HepG2 (cell line): ENCODE data around the gene NAA15. TPM values are rescaled to one million over a fixed set of nuclear protein-coding genes. Genes with fewer than 3 reads are reported as not detected.

Source experiments
- ATAC-seq: fragments of 200-7000 bp; cut with Tn5 transposase; 3 replicates; pipeline ENCODE4 v1.9.1; 2020; ENCODE audit warnings: mild to moderate bottlenecking, moderate library complexity
- BruUV-seq: library from RNA; stranded (reverse); fragments of 400-500 nt; replicated peaks from 2 replicates; lab custom pipeline; 2021; lab: Mats Ljungman, UMichigan
- CTCF ChIA-PET: fragments of 300-600 bp; formaldehyde crosslinking; extraction: SDS; loops from one replicate; lab custom pipeline; 2021; ENCODE audit warnings: low total read pairs, inconsistent platforms, low intra/inter-chr PET ratio; lab: Yijun Ruan, JAX
- POLR2A ChIA-PET: fragments of 350-600 bp; sonication (Branson Sonifier 250); formaldehyde crosslinking; loops from one replicate; lab custom pipeline; 2020; ENCODE audit warnings: antibody characterized with exemption, inconsistent platforms; lab: Yijun Ruan, JAX
- DNase-seq: peaks from one replicate; pipeline ENCODE4 v3.0.0-alpha.2; 2015; ENCODE audit warnings: low spot score
- FAIRE-seq: peaks from 3 replicates; lab custom pipeline; 2011; peaks lifted over from hg19 to GRCh38; lab: Jason Lieb, UNC
- H2AFZ ChIP-seq: one replicate; pipeline ENCODE4 v1.6.1; 2011; ENCODE audit warnings: low read length, inconsistent platforms
- H3K27ac ChIP-seq: fragments of 300-600 bp; 3 replicates; pipeline ENCODE4 v1.8.0; 2011; ENCODE audit warnings: mixed run types, mild to moderate bottlenecking, mixed read lengths, low read length, inconsistent platforms; ENCODE audit not compliant: insufficient read depth; ENCODE audit errors: extremely low read length
- H3K27me3 ChIP-seq, 2 experiments: fragments of 200-600 bp in 1 of 2; 2 replicates in 1 of 2; 3 replicates in 1 of 2; pipeline versions ENCODE4 v1.6.0 to v1.8.0; 2011; ENCODE audit warnings: low read length in 2 of 2, mild to moderate bottlenecking in 2 of 2, moderate library complexity in 2 of 2, inconsistent platforms in 1 of 2; ENCODE audit not compliant: insufficient read depth in 2 of 2, control insufficient read depth in 1 of 2
- H3K36me3 ChIP-seq, 2 experiments: fragments of 200-600 bp in 1 of 2; replicated peaks in 1 of 2; 2 replicates in 1 of 2; 3 replicates in 1 of 2; pipeline versions ENCODE4 v1.5.1 to v1.8.0; 2011; ENCODE audit warnings: low read length in 2 of 2, inconsistent platforms in 1 of 2; ENCODE audit not compliant: insufficient read depth in 2 of 2, control insufficient read depth in 1 of 2
- H3K4me1 ChIP-seq: 2 replicates; pipeline ENCODE4 v1.5.1; 2012; ENCODE audit warnings: low read length, inconsistent platforms; ENCODE audit not compliant: insufficient read depth
- H3K4me2 ChIP-seq: 2 replicates; pipeline ENCODE4 v1.6.0; 2011; ENCODE audit warnings: low read depth, low read length, inconsistent platforms
- H3K4me3 ChIP-seq, 3 experiments: fragments of 200-600 bp in 1 of 3; sonication (generic), shearing (Covaris generic) in 1 of 3; replicated peaks in 1 of 3; 2 replicates each; pipeline ENCODE4 v1.5.1; 2011 to 2016; ENCODE audit warnings: low read length in 3 of 3, inconsistent platforms in 2 of 3, low read depth in 2 of 3, mild to moderate bottlenecking in 2 of 3, control low read depth in 1 of 3, mixed read lengths in 1 of 3; ENCODE audit not compliant: insufficient read depth in 1 of 3
- H3K79me2 ChIP-seq: one replicate; pipeline ENCODE4 v1.6.1; 2011; ENCODE audit warnings: low read length, inconsistent platforms; ENCODE audit not compliant: insufficient read depth
- H3K9ac ChIP-seq: 2 replicates; pipeline ENCODE4 v1.6.0; 2011; ENCODE audit warnings: mild to moderate bottlenecking, low read depth, low read length, inconsistent platforms; ENCODE audit not compliant: insufficient read depth
- H3K9me3 ChIP-seq: 2 replicates; pipeline ENCODE4 v1.5.1; 2012; ENCODE audit warnings: mild to moderate bottlenecking, low read length
- H4K20me1 ChIP-seq: 2 replicates; pipeline ENCODE4 v1.6.0; 2011; ENCODE audit warnings: inconsistent platforms, mild to moderate bottlenecking, low read length, moderate library complexity; ENCODE audit not compliant: insufficient read depth
- BHLHE40 ChIP-seq: IDR thresholded peaks from 2 replicates; pipeline ENCODE4 v1.6.1; 2011; ENCODE audit warnings: low read length, improper control_type of control experiment
- GTF2F1 ChIP-seq: fragments of 150-350 bp; IDR thresholded peaks from 2 replicates; pipeline ENCODE4 v1.6.1; 2014; ENCODE audit warnings: low read length
- NBN ChIP-seq: fragments of 450-650 bp; conservative IDR thresholded peaks from 2 replicates; pipeline ENCODE4 v1.6.1; 2017
- YY1 ChIP-seq: IDR thresholded peaks from 2 replicates; pipeline ENCODE4 v1.6.1; 2011; ENCODE audit warnings: low read length, low read depth, moderate library complexity, mild to moderate bottlenecking; ENCODE audit not compliant: insufficient read depth, insufficient replicate concordance
- ZNF33B ChIP-seq: sonication (generic); formaldehyde crosslinking; IDR thresholded peaks from 2 replicates; pipeline ENCODE4 v1.5.1; 2020; ENCODE audit warnings: mild to moderate bottlenecking, missing genetic modification reagents
- ZNF577 ChIP-seq: sonication (generic); formaldehyde crosslinking; IDR thresholded peaks from 2 replicates; pipeline ENCODE4 v1.4.0; 2020; ENCODE audit warnings: mild to moderate bottlenecking, low read depth, missing genetic modification reagents, borderline replicate concordance
- ZSCAN25 ChIP-seq: sonication (generic); formaldehyde crosslinking; IDR thresholded peaks from 2 replicates; pipeline ENCODE4 v1.8.0; 2022; ENCODE audit warnings: mild to moderate bottlenecking, missing genetic modification reagents
- WGBS: methylation state at CpG from one replicate; pipeline ENCODE4 v1.1.6; 2017; ENCODE audit warnings: low lambda C conversion rate; 5-methylcytosine and 5-hydroxymethylcytosine counted together
- in situ Hi-C: cut with HindIII; loops from 2 replicates; pipeline ENCODE4 v1.10.0; 2017; ENCODE audit warnings: low pct_unique_long_range_greater_than_20kb; ENCODE audit not compliant: extremely low pct_ligation_motif_present
- intact Hi-C: fragments of 100-400 bp; cut with micrococcal nuclease; formaldehyde crosslinking; loops from one replicate; pipeline ENCODE4 v1.10.0; 2022; ENCODE audit not compliant: unreplicated experiment
- polyA plus RNA-seq, 8 experiments: library from polyadenylated mRNA; depleted of rRNA in 3 of 8; stranded (reverse) in 7 of 8; unstranded in 1 of 8; fragments of >200 nt; fragmentation: Illumina TruSeq in 4 of 8; extraction: Trizol in 4 of 8; gene quantifications; 2 replicates each; pipeline versions ENCODE4 v1.2.1 to v1.2.3, GENCODE V29; 2011 to 2016; ENCODE audit warnings: low read depth in 4 of 8, missing spikeins in 1 of 8, mixed read lengths in 1 of 8; ENCODE audit not compliant: insufficient read depth in 1 of 8
- total RNA-seq, 5 experiments: library from RNA; depleted of rRNA; stranded (reverse); fragments of >200 nt; fragmentation: Illumina TruSeq; extraction: Trizol; gene quantifications; 2 replicates each; pipeline ENCODE4 v1.2.3, GENCODE V29; 2016; ENCODE audit warnings: low read depth in 1 of 5

The NAA15 gene
- total and polyA plus RNA-seq, 2 of the 13 experiments (the other 11 are each of a cell fraction or from before 2014, with no cell fraction given): 6.2 to 50.2 TPM

DNA sequence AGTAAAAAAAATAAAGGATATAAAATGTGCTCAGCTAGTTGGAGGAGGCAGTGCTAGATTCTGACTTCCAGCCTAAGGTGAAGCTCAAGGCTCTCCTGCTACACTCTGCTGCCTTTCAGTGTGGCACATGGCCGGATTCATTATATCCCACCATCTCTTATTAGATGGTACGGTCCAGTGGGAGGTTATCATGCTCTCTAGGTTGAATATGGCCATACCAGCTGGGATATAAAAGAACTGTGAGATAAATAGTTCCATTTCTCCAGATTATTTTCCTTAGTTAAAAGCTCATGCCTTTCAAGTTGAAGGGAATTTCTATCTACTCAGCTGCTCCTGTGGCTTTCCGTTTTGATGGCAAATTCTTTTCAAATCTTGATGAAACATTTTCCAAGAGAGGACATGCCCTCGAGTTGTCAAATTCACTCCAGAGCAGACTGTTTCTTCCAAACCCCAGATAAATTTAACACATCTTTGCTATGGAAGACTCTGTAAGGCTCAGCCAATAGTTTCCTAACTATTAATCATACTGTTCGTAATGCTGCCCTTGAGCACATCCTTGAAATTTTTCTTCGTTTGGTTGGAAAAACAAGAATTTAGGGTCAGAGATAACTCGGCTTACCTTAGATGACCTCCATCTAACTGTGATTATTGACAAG, 19.1 kb upstream of the NAA15 start:
- Histone ChIP-seq H3K27ac (no peak overlapping the region), H3K4me1 (no peaks in the 10 kb centered on the region), H3K9me3 (no peaks in the 10 kb centered on the region), H3K36me3 (no peaks in the 10 kb centered on the region), H4K20me1 (no peaks in the 10 kb centered on the region), H3K27me3 (no peaks in the 10 kb centered on the region), H3K9ac (no peak overlapping the region), H2AFZ (no peak overlapping the region), H3K79me2 (no peaks in the 10 kb centered on the region), H3K4me2 (no peak overlapping the region), H3K4me3 (no peak overlapping the region)
- ATAC-seq: no peak
- no peak for DNase-seq
- 46% methylated on average over 7 of the region's 7 CpGs for WGBS
- ChIA-PET CTCF (no interaction called here), POLR2A (interaction anchor here (2.8 kb wide), 1 partner anchor 13 kb away, joined by 8 read pairs; no protein-coding TSS in a partner anchor)
- in situ Hi-C loops (no loop called here), intact Hi-C loops (no loop called here)
- BruUV-seq: no TSS peak
- no peak for TF ChIP-seq GTF2F1
- TF ChIP-seq ZNF577: no peak
- no peak for TF ChIP-seq ZNF33B
- TF ChIP-seq ZSCAN25: no peak
- TF ChIP-seq NBN: no peak
- TF ChIP-seq YY1: no peak
- FAIRE-seq: no peak

DNA sequence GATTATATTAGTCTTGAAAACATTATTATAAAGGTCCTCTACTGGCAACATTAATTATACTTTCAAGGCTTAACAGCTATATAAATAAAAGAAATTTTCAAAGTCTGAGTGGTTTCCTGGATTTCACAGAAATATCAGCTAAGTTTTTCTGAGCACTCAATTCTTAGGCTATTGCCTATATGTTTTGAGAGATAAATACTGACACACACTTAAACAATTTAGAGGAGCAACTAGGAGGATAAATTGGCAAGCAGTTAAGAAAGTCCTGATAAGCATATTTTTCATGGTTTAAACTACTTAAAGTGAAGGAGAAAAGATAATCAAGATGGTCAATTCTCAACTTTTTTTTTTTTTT, 18.6 kb upstream of the NAA15 start:
- ATAC-seq (no peak), FAIRE-seq (no peak)
- Histone ChIP-seq H3K4me2 (no peak overlapping the region), H3K27me3 (no peaks in the 10 kb centered on the region), H3K79me2 (no peaks in the 10 kb centered on the region), H3K27ac (no peak overlapping the region), H3K36me3 (no peaks in the 10 kb centered on the region), H3K4me1 (no peaks in the 10 kb centered on the region), H2AFZ (no peak overlapping the region), H3K9ac (no peak overlapping the region), H3K4me3 (no peak overlapping the region), H3K9me3 (no peaks in the 10 kb centered on the region), H4K20me1 (no peaks in the 10 kb centered on the region)
- POLR2A ChIA-PET: interaction anchor here (2.8 kb wide), 1 partner anchor 13 kb away, joined by 8 read pairs; no protein-coding TSS in a partner anchor
- CTCF ChIA-PET: no interaction called here
- in situ Hi-C loops (no loop called here), intact Hi-C loops (no loop called here)
- no peak for TF ChIP-seq BHLHE40
- TF ChIP-seq, all 625 proteins: peak for 0
- no TSS peak for BruUV-seq
- no peak for DNase-seq
